Measurements from ENCODE around the gene MS4A15.

DNA sequence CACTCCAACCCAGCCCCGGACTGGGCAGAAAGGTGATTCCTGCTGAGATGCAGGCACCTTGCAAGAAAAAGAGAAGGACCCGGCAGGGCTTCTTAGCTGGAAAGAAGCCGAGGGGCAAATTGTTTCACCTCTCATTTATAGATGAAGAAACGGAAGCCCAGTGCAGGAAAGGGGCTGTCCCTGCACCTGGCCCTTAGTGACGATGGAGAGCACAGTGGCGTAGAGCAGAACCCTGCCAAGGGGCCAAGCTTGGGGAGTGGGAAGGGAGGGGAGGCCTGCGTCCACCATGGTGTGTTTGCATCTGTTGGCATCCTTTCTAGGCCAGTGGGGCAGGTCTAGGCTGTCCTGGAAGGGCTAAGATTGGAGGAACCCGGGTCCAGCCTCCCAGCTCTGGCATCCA, 7.8 kb upstream of the MS4A15 start:
- no peak for TF ChIP-seq CTCF (IDR thresholded peaks at IDR 0.05)
- TF ChIP-seq EZH2 (IDR thresholded peaks at IDR 0.05; ENCODE audit: borderline replicate concordance, insufficient read depth, low read depth, low read length, poor library complexity, severe bottlenecking) = no peak

Data from B cell (primary cell).